Neural cell (in vitro differentiated cells): ENCODE measurements around the gene HUWE1. TPM values are rescaled to one million over a fixed set of nuclear protein-coding genes. Genes with fewer than 3 reads are reported as not detected.

ENCODE experiments used
- H2AFZ ChIP-seq: fragments of 200-600, 300-800 bp; sonication (generic), shearing (Covaris generic); 2 replicates; pipeline ENCODE4 v1.6.0; 2014; ENCODE audit warnings: low read depth, mild to moderate bottlenecking, antibody characterized with exemption, low read length, moderate library complexity
- H3F3A ChIP-seq: fragments of 200-600 bp; shearing (Covaris generic); 2 replicates; pipeline ENCODE4 v1.6.1; 2016; ENCODE audit warnings: mild to moderate bottlenecking, moderate library complexity, mixed read lengths, antibody characterized with exemption, low read length; ENCODE audit not compliant: insufficient read depth, poor library complexity, severe bottlenecking
- H3K27ac ChIP-seq: fragments of 200-600, 300-800 bp; sonication (generic), shearing (Covaris generic); 2 replicates; pipeline ENCODE4 v1.5.1; 2014; ENCODE audit warnings: mild to moderate bottlenecking, low read length, moderate library complexity
- H3K27me3 ChIP-seq: fragments of 300-800, 200-600 bp; sonication (generic), shearing (Covaris generic); 2 replicates; pipeline ENCODE4 v1.6.0; 2014; ENCODE audit warnings: mild to moderate bottlenecking, low read depth, low read length, moderate library complexity; ENCODE audit not compliant: insufficient read depth
- H3K36me3 ChIP-seq: fragments of 300-800, 200-600 bp; sonication (generic), shearing (Covaris generic); 2 replicates; pipeline ENCODE4 v1.5.1; 2014; ENCODE audit warnings: mild to moderate bottlenecking, antibody characterized with exemption, low read length, moderate library complexity; ENCODE audit not compliant: insufficient read depth
- H3K4me2 ChIP-seq: fragments of 300-800, 200-600 bp; sonication (generic), shearing (Covaris generic); 2 replicates; pipeline ENCODE4 v1.6.0; 2014; ENCODE audit warnings: mild to moderate bottlenecking, low read length
- H3K4me3 ChIP-seq: fragments of 300-800, 200-600 bp; sonication (generic), shearing (Covaris generic); 2 replicates; pipeline ENCODE4 v1.5.1; 2014; ENCODE audit warnings: mild to moderate bottlenecking, low read length, moderate library complexity
- H3K79me2 ChIP-seq: fragments of 200-600 bp; shearing (Covaris generic); replicated peaks from 2 replicates; pipeline ENCODE4 v1.6.0; 2014; ENCODE audit warnings: mild to moderate bottlenecking, low read length, moderate library complexity; ENCODE audit not compliant: insufficient read depth
- H3K9ac ChIP-seq: fragments of 300-800, 200-600 bp; sonication (generic), shearing (Covaris generic); 2 replicates; pipeline ENCODE4 v1.6.1; 2016; ENCODE audit warnings: mild to moderate bottlenecking, low read length, mixed read lengths
- H3K9me2 ChIP-seq: fragments of 200-600 bp; shearing (Covaris generic); 2 replicates; pipeline ENCODE4 v1.6.1; 2016; ENCODE audit warnings: mild to moderate bottlenecking, low read length, mixed read lengths; ENCODE audit not compliant: insufficient read depth
- H3K9me3 ChIP-seq: fragments of 200-600, 300-800 bp; sonication (generic), shearing (Covaris generic); 2 replicates; pipeline ENCODE4 v1.6.1; 2016; ENCODE audit warnings: mild to moderate bottlenecking, mixed run types, low read length, moderate library complexity, mixed read lengths
- H4K20me1 ChIP-seq: fragments of 200-600 bp; shearing (Covaris generic); 2 replicates; pipeline ENCODE4 v1.6.1; 2016; ENCODE audit warnings: mild to moderate bottlenecking, mixed run types; ENCODE audit not compliant: insufficient read depth
- CTCF ChIP-seq: fragments of 450-650 bp; IDR thresholded peaks from 2 replicates; pipeline ENCODE4 v1.5.1; 2014; ENCODE audit warnings: antibody characterized with exemption, mild to moderate bottlenecking, moderate library complexity; ENCODE audit not compliant: poor library complexity, severe bottlenecking
- EP300 ChIP-seq: fragments of 450-650 bp; conservative IDR thresholded peaks from 2 replicates; pipeline ENCODE4 v1.6.1; 2014; ENCODE audit warnings: antibody characterized with exemption, mild to moderate bottlenecking, moderate library complexity; ENCODE audit not compliant: poor library complexity, severe bottlenecking
- EZH2 ChIP-seq: fragments of 200-600, 300-800 bp; shearing (Covaris generic), sonication (generic); IDR thresholded peaks from 2 replicates; pipeline ENCODE4 v1.6.1; 2014; ENCODE audit warnings: antibody characterized with exemption, low read length, borderline replicate concordance, mild to moderate bottlenecking; ENCODE audit not compliant: insufficient read depth, poor library complexity, severe bottlenecking
- MXI1 ChIP-seq: fragments of 450-650 bp; conservative IDR thresholded peaks from 2 replicates; pipeline ENCODE4 v1.6.1; 2014; ENCODE audit warnings: antibody characterized with exemption, mild to moderate bottlenecking; ENCODE audit not compliant: poor library complexity, severe bottlenecking
- POLR2AphosphoS5 ChIP-seq: IDR thresholded peaks from 2 replicates; pipeline ENCODE4 v1.6.1; 2012
- RAD21 ChIP-seq: fragments of 450-650 bp; conservative IDR thresholded peaks from 2 replicates; pipeline ENCODE4 v1.6.1; 2014; ENCODE audit warnings: antibody characterized with exemption, mild to moderate bottlenecking, moderate library complexity
- REST ChIP-seq: IDR thresholded peaks from 2 replicates; pipeline ENCODE4 v1.6.1; 2012; ENCODE audit warnings: borderline replicate concordance
- SMC3 ChIP-seq: fragments of 450-650 bp; conservative IDR thresholded peaks from 2 replicates; pipeline ENCODE4 v1.6.1; 2014; ENCODE audit warnings: antibody characterized with exemption, mild to moderate bottlenecking, moderate library complexity; ENCODE audit not compliant: poor library complexity
- TAF1 ChIP-seq: IDR thresholded peaks from 2 replicates; pipeline ENCODE4 v1.6.1; 2012; ENCODE audit warnings: low read depth
- polyA plus RNA-seq: library from polyadenylated mRNA; depleted of rRNA; stranded (reverse); fragments of >200 nt; gene quantifications from 2 replicates; pipeline ENCODE4 v1.2.3, GENCODE V29; 2014

HUWE1 gene
- polyA plus RNA-seq, 1 donor from 2014 or later, result 25.0 TPM

- no peaks in the 10 kb centered on the region for H3F3A ChIP-seq
- H3K79me2 ChIP-seq, result peaks cover 77% of the 10 kb centered on the region
- H3K27ac ChIP-seq, result no peak overlapping the region
- H3K9ac ChIP-seq, result no peak overlapping the region
- no peaks in the 10 kb centered on the region for H3K36me3 ChIP-seq
- H2AFZ ChIP-seq, result no peak overlapping the region
- no peak overlapping the region for H3K4me3 ChIP-seq
- H3K9me3 ChIP-seq, result no peaks in the 10 kb centered on the region
- no peaks in the 10 kb centered on the region for H4K20me1 ChIP-seq
- no peak for TF ChIP-seq TAF1
- no peak for TF ChIP-seq SMC3
- no peak for TF ChIP-seq RAD21
- TF ChIP-seq CTCF, result no peak
- no peak for TF ChIP-seq MXI1
- no peak for TF ChIP-seq EP300
- no peak for TF ChIP-seq EZH2
- no peaks in the 10 kb centered on the region for H3K27me3 ChIP-seq
- H3K9me2 ChIP-seq, result no peaks in the 10 kb centered on the region
- H3K4me2 ChIP-seq, result no peak overlapping the region
Observed at GRCh38 chrX:53678667-53679066, 7.9 kb downstream of the HUWE1 start.

- Histone ChIP-seq H4K20me1 (no peaks in the 10 kb centered on the region), H3K36me3 (no peaks in the 10 kb centered on the region), H3K27me3 (no peaks in the 10 kb centered on the region), H3K4me3 (no peak overlapping the region), H3F3A (no peaks in the 10 kb centered on the region), H2AFZ (no peak overlapping the region), H3K9me3 (no peaks in the 10 kb centered on the region), H3K9me2 (no peaks in the 10 kb centered on the region), H3K4me2 (no peak overlapping the region), H3K79me2 (peaks cover 72% of the 10 kb centered on the region), H3K9ac (no peak overlapping the region), H3K27ac (no peak overlapping the region)
- TF ChIP-seq REST (no peak), RAD21 (no peak), TAF1 (no peak), POLR2AphosphoS5 (no peak), CTCF (no peak), SMC3 (no peak), EP300 (no peak), MXI1 (no peak), EZH2 (no peak)
Observed at GRCh38 chrX:53677286-53677685, 9.2 kb downstream of the HUWE1 start.
